ENCODE measurements around the gene PBX4. TPM values are rescaled to one million over a fixed set of nuclear protein-coding genes. Genes with fewer than 3 reads are reported as not detected.

The PBX4 gene
- total RNA-seq: 1.2 and 3.2 TPM in 2 replicates

GRCh38 chr19:19618219-19619051 lies at the start of gene PBX4:
TSS of gene PBX4 (minus strand) at chr19:19618687. CDS start at chr19:19618629, 58 bp downstream.

GRCh38 chr19:19663256-19664120 lies 45.0 kb upstream of the PBX4 start, which contains the start of gene ATP13A1:
TSS of gene ATP13A1 (minus strand) at chr19:19663676. CDS start at chr19:19663666, 10 bp downstream.

GRCh38 chr19:19643158-19644053 lies 24.9 kb upstream of the PBX4 start, which contains the start of gene GMIP:
TSS of gene GMIP (minus strand) at chr19:19643657. CDS start at chr19:19643529, 128 bp downstream.

GRCh38 chr19:19627621-19628500 lies 9.4 kb upstream of the PBX4 start, which contains the start of gene LPAR2:
TSS of gene LPAR2 (minus strand) at chr19:19628220. CDS start at chr19:19627275, 945 bp downstream.

GRCh38 chr19:19538061-19538784 lies 80.3 kb downstream of the PBX4 start, which contains the start of gene CILP2:
TSS of gene CILP2 (plus strand) at chr19:19538265. CDS start at chr19:19538350, 85 bp downstream.

GRCh38 chr19:19528721-19529490 lies 89.6 kb downstream of the PBX4 start, which contains the start of gene YJEFN3:
TSS of gene YJEFN3 (plus strand) at chr19:19528911. CDS start at chr19:19528933, 22 bp downstream.

GRCh38 chr19:19515642-19516519 lies 102.6 kb downstream of the PBX4 start, which contains the start of gene NDUFA13:
TSS of gene NDUFA13 (plus strand) at chr19:19516225. CDS start at chr19:19516239, 14 bp downstream.

GRCh38 chr19:19514881-19515641 lies 103.4 kb downstream of the PBX4 start, which contains the start of gene TSSK6:
TSS of gene TSSK6 (minus strand) at chr19:19515548. CDS start at chr19:19515427, 121 bp downstream.

Other genes starting within 250 kb of the PBX4 start
- gene GATAD2A, start 213.0 kb downstream of the PBX4 start, total RNA-seq: 52.6 and 63.5 TPM in 2 replicates
- 0.84 and 1.2 TPM in 2 replicates for gene TSSK6, start 103.1 kb downstream of the PBX4 start, total RNA-seq
- 61.0 and 68.2 TPM in 2 replicates for gene NDUFA13, start 102.5 kb downstream of the PBX4 start, total RNA-seq
- 0.30 and 1.0 TPM in 2 replicates for gene YJEFN3, start 89.8 kb downstream of the PBX4 start, total RNA-seq
- under 0.01 and 0.15 TPM in 2 replicates for gene CILP2, start 80.4 kb downstream of the PBX4 start, total RNA-seq
- gene LPAR2, start 9.5 kb upstream of the PBX4 start, total RNA-seq: 3.9 and 4.2 TPM in 2 replicates
- 5.6 and 5.9 TPM in 2 replicates for gene GMIP, start 25.0 kb upstream of the PBX4 start, total RNA-seq
- gene ATP13A1, start 45.0 kb upstream of the PBX4 start, total RNA-seq: 39.8 and 49.5 TPM in 2 replicates
- gene ZNF101, start 50.2 kb upstream of the PBX4 start, total RNA-seq: 2.9 and 3.6 TPM in 2 replicates
- gene ZNF14, start 114.4 kb upstream of the PBX4 start, total RNA-seq: 2.1 and 2.2 TPM in 2 replicates
- 13.2 and 23.5 TPM in 2 replicates for gene ZNF506, start 203.1 kb upstream of the PBX4 start, total RNA-seq
- gene ZNF253, start 247.2 kb upstream of the PBX4 start, total RNA-seq: 2.7 and 4.2 TPM in 2 replicates

Measured in bronchus fibroblast of lung (primary cell).